ENCODE data around the gene CNNM4. TPM values are rescaled to one million over a fixed set of nuclear protein-coding genes. Genes with fewer than 3 reads are reported as not detected.

Gene CNNM4
- polyA plus RNA-seq, 1 of the 3 experiments (the other 2 are of a cell fraction) = 5.5 TPM

DNA sequence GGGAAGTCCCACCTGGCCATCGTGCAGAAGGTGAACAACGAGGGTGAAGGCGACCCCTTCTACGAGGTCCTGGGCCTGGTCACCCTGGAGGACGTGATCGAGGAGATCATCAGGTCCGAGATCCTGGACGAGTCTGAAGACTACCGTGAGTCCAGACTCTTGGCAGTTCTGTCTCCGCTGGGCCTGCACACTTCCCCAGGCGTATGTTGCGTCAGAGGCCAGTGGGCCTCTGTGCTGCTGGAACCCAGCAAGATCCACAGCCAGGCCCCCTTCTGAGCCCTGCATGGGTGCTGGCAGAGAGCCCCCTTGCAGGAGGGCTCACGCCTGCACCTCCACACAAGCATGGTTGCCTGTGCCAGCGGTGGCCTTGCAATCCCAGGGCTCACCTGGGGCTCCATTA lies 64.4 kb downstream of the CNNM4 start:
- H3K27ac ChIP-seq (ENCODE audit: low read depth in 2 of 2, low read length in 1 of 2) = no peak overlapping the region
- H4K20me1 ChIP-seq (ENCODE audit: insufficient read depth) = 0 out of 2 replicates have a peak, but pooled peaks cover 8% of the 10 kb centered on the region
- no peak for DNase-seq
- no peaks in the 10 kb centered on the region; the same call in 1 of the 2 replicates for H3K79me2 ChIP-seq (ENCODE audit: insufficient read depth)
- no peaks in the 10 kb centered on the region for H3K27me3 ChIP-seq (ENCODE audit: insufficient read depth)
- TF ChIP-seq MEF2A (IDR thresholded peaks at IDR 0.05; ENCODE audit: borderline replicate concordance, low read depth) (no peak), ELF1 (IDR thresholded peaks at IDR 0.05) (no peak), RAD21 (IDR thresholded peaks at IDR 0.05; ENCODE audit: low read length) (no peak), JUND (IDR thresholded peaks at IDR 0.05) (no peak), FOXM1 (IDR thresholded peaks at IDR 0.05; ENCODE audit: low read depth) (no peak), YY1 (IDR thresholded peaks at IDR 0.05; ENCODE audit: low read depth) (no peak), GABPA (IDR thresholded peaks at IDR 0.05; ENCODE audit: low read depth) (no peak), TCF12 (IDR thresholded peaks at IDR 0.05) (no peak), POLR2AphosphoS5 (IDR thresholded peaks at IDR 0.05; ENCODE audit: low read depth, low read length) (no peak)
- TF ChIP-seq, protein P1, sequence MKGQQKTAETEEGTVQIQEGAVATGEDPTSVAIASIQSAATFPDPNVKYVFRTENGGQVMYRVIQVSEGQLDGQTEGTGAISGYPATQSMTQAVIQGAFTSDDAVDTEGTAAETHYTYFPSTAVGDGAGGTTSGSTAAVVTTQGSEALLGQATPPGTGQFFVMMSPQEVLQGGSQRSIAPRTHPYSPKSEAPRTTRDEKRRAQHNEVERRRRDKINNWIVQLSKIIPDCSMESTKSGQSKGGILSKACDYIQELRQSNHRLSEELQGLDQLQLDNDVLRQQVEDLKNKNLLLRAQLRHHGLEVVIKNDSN (IDR thresholded peaks at IDR 0.05; ENCODE audit: borderline replicate concordance, low read depth) = no peak
- TF ChIP-seq, protein P2, sequence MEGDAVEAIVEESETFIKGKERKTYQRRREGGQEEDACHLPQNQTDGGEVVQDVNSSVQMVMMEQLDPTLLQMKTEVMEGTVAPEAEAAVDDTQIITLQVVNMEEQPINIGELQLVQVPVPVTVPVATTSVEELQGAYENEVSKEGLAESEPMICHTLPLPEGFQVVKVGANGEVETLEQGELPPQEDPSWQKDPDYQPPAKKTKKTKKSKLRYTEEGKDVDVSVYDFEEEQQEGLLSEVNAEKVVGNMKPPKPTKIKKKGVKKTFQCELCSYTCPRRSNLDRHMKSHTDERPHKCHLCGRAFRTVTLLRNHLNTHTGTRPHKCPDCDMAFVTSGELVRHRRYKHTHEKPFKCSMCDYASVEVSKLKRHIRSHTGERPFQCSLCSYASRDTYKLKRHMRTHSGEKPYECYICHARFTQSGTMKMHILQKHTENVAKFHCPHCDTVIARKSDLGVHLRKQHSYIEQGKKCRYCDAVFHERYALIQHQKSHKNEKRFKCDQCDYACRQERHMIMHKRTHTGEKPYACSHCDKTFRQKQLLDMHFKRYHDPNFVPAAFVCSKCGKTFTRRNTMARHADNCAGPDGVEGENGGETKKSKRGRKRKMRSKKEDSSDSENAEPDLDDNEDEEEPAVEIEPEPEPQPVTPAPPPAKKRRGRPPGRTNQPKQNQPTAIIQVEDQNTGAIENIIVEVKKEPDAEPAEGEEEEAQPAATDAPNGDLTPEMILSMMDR (IDR thresholded peaks at IDR 0.05) = no peak
- H3K9me2 ChIP-seq = no peaks in the 10 kb centered on the region
- peaks cover 4 to 26% of the 10 kb centered on the region in 2 experiments for H3K36me3 ChIP-seq (replicated peaks in 1 of 2; ENCODE audit: control insufficient read depth in 1 of 2, insufficient read depth in 2 of 2, low read length in 1 of 2)
- H3F3A ChIP-seq (replicated peaks; ENCODE audit: insufficient read depth) = peaks cover 7% of the 10 kb centered on the region
- H3K4me3 ChIP-seq (ENCODE audit: low read depth in 2 of 2, low read length in 1 of 2) = no peak overlapping the region
- H3K4me2 ChIP-seq = no peak overlapping the region
- WGBS (ENCODE audit: low lambda C conversion rate) = 95% methylated on average over 7 of the region's 14 CpGs
- CTCF ChIA-PET = no interaction called here
- H3K9ac ChIP-seq = no peak overlapping the region
- POLR2A ChIA-PET = no interaction called here
- H3K9me3 ChIP-seq = no peaks in the 10 kb centered on the region
- no peak overlapping the region for H2AFZ ChIP-seq (ENCODE audit: low read depth)
- peaks cover 0 to 20% of the 10 kb centered on the region in 2 experiments; a peak in 1 of 4 replicates for H3K4me1 ChIP-seq (ENCODE audit: control insufficient read depth in 1 of 2, insufficient read depth in 2 of 2, low read depth in 1 of 2, low read length in 1 of 2)

DNA sequence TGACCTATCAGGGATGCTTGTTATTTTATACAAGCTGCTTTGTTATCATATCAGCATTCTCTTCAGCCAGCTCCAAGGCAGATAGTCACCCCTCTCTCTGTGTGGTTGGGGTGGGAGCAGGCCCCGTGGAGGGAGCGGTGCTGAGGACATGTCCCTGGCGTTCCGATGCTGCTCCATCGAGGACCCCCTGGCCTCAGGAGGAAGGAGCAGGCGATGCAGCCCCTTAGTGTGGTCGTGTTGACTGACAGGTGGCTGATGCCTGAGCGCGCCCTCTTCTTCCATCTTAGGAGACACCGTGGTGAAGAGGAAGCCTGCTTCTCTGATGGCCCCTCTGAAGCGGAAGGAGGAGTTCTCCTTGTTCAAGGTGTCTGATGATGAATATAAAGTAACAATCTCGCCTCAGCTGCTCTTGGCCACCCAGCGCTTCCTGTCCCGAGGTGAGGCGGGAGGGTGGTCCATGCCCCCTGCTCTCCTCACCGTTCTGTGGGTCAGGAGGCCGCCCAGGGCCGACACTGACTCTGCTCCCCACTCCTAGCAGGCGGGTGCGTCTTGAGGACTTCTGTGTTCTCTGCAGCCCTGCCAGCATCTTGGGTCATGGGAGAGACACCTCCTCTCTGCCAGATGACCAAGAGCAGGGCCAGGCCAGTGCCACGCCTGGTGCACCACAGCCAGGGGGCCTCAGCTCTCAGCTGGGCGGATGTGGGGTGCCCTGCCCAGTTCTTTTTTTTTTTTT lies 66.0 kb downstream of the CNNM4 start:
- no peaks in the 10 kb centered on the region for H3K9me2 ChIP-seq
- H3K79me2 ChIP-seq (ENCODE audit: insufficient read depth) = no peaks in the 10 kb centered on the region
- 93% methylated on average over 13 of the region's 22 CpGs for WGBS (ENCODE audit: low lambda C conversion rate)
- H3K9ac ChIP-seq = no peak overlapping the region
- H3K36me3 ChIP-seq (replicated peaks in 1 of 2; ENCODE audit: control insufficient read depth in 1 of 2, insufficient read depth in 2 of 2, low read length in 1 of 2) = peaks cover 8 to 41% of the 10 kb centered on the region in 2 experiments
- H3K9me3 ChIP-seq = no peaks in the 10 kb centered on the region
- POLR2A ChIA-PET = no interaction called here
- H3K27ac ChIP-seq (ENCODE audit: low read depth in 2 of 2, low read length in 1 of 2) = no peak overlapping the region
- CTCF ChIA-PET = interaction anchor here (1.3 to 1.6 kb wide), 2 partner anchors 23 to 125 kb away, joined by 3 to 5 read pairs; no protein-coding TSS in a partner anchor
- no peak overlapping the region for H3K4me2 ChIP-seq
- H3K4me3 ChIP-seq (ENCODE audit: low read depth in 2 of 2, low read length in 1 of 2) = no peak overlapping the region
- DNase-seq = no peak
- no peaks in the 10 kb centered on the region for H3K27me3 ChIP-seq (ENCODE audit: insufficient read depth)
- no peak overlapping the region for H2AFZ ChIP-seq (ENCODE audit: low read depth)
- peaks cover 7% of the 10 kb centered on the region for H3F3A ChIP-seq (replicated peaks; ENCODE audit: insufficient read depth)
- H4K20me1 ChIP-seq (ENCODE audit: insufficient read depth) = 0 out of 2 replicates have a peak, but pooled peaks cover 7% of the 10 kb centered on the region
- peaks cover 0 to 10% of the 10 kb centered on the region in 2 experiments; a peak in 1 of 4 replicates for H3K4me1 ChIP-seq (ENCODE audit: control insufficient read depth in 1 of 2, insufficient read depth in 2 of 2, low read depth in 1 of 2, low read length in 1 of 2)
- TF ChIP-seq MEF2A (IDR thresholded peaks at IDR 0.05; ENCODE audit: borderline replicate concordance, low read depth) (no peak), POLR2AphosphoS5 (IDR thresholded peaks at IDR 0.05; ENCODE audit: low read depth, low read length) (no peak), TCF12 (IDR thresholded peaks at IDR 0.05) (no peak), MXI1 (IDR thresholded peaks at IDR 0.05; ENCODE audit: low read depth, low read length) (no peak), FOSL2 (IDR thresholded peaks at IDR 0.05; ENCODE audit: borderline replicate concordance, low read depth) (no peak), RFX5 (IDR thresholded peaks at IDR 0.05; ENCODE audit: low read length) (no peak), RCOR1 (IDR thresholded peaks at IDR 0.05; ENCODE audit: low read length) (no peak), RXRA (IDR thresholded peaks at IDR 0.05; ENCODE audit: borderline replicate concordance, low read depth) (no peak)
- TF ChIP-seq, protein P3, sequence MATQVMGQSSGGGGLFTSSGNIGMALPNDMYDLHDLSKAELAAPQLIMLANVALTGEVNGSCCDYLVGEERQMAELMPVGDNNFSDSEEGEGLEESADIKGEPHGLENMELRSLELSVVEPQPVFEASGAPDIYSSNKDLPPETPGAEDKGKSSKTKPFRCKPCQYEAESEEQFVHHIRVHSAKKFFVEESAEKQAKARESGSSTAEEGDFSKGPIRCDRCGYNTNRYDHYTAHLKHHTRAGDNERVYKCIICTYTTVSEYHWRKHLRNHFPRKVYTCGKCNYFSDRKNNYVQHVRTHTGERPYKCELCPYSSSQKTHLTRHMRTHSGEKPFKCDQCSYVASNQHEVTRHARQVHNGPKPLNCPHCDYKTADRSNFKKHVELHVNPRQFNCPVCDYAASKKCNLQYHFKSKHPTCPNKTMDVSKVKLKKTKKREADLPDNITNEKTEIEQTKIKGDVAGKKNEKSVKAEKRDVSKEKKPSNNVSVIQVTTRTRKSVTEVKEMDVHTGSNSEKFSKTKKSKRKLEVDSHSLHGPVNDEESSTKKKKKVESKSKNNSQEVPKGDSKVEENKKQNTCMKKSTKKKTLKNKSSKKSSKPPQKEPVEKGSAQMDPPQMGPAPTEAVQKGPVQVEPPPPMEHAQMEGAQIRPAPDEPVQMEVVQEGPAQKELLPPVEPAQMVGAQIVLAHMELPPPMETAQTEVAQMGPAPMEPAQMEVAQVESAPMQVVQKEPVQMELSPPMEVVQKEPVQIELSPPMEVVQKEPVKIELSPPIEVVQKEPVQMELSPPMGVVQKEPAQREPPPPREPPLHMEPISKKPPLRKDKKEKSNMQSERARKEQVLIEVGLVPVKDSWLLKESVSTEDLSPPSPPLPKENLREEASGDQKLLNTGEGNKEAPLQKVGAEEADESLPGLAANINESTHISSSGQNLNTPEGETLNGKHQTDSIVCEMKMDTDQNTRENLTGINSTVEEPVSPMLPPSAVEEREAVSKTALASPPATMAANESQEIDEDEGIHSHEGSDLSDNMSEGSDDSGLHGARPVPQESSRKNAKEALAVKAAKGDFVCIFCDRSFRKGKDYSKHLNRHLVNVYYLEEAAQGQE (IDR thresholded peaks at IDR 0.05; ENCODE audit: low read depth, low read length) = no peak
- TF ChIP-seq, protein P2 (IDR thresholded peaks at IDR 0.05) = no peak
- TF ChIP-seq, protein P4, sequence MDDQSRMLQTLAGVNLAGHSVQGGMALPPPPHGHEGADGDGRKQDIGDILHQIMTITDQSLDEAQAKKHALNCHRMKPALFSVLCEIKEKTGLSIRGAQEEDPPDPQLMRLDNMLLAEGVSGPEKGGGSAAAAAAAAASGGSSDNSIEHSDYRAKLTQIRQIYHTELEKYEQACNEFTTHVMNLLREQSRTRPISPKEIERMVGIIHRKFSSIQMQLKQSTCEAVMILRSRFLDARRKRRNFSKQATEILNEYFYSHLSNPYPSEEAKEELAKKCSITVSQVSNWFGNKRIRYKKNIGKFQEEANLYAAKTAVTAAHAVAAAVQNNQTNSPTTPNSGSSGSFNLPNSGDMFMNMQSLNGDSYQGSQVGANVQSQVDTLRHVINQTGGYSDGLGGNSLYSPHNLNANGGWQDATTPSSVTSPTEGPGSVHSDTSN (IDR thresholded peaks at IDR 0.05) = no peak
